ENCODE measurements around the gene CLEC16A.

Gene CLEC16A

DNA sequence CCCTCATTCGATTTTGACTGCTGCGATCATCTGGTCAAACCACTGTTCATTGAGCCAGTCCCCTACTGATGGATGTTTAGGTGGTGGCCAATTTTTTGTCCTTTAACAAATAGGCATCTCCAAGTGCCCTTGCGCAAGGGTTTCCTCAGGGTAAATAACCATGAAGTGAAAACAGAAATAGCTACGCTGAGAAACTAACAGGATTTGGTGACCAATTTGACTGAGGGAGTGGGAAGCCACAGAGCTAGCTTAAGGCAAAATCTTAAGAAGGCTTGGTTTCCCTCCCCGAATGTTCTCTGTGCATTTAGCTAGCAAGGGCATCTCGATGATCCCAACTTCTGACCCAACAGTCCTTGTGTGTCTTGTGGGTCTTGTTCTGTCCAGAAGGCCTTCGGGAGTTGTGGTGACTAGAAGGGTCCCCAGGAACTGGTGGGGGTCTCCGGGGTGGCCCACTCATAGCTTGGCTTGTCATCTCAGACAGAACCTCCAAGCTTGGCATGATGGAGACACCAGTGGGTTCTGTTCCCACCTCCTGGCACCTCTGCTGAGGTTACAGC lies 194.5 kb downstream of the CLEC16A start:
- H3K4me3 ChIP-seq (ENCODE audit: low read length), result no peak overlapping the region
- TF ChIP-seq ZNF274 (IDR thresholded peaks at IDR 0.05; ENCODE audit: low read depth, low read length), result no peak

DNA sequence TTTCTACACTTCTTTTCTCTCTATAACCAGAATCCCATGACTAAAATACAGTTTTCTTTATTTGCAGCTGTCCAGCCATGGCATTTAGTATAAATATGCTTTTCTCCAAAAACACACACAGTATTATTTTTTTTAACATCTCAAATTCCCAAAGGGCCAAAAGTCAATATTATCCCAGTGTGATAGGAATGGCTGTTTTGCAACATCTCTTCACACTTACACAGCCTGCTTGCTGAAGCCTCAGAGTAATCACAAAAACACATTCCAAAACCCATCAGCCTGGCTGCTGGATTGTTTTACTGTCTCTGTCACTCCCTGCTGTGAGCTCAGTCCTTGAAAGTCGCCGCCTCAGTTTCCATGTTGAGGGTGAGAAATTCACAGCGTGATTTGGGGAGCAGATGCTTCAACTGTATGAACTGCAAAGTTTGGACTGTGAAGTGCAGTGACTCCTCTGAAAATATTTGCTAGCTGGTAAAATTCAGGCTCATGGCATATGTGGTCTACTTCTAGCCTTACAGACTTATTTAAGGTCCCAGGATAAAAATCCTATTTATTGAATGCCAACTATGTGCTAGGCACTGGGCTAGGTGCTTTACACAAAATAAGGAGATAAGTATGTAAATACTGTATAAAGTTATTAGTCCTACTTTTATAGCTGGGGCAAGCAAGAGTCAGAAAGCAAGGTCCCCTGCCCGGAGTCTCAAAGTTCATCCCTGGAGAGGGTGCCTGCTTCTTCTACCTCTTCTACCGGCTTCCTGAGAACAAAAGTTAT lies 195.1 kb downstream of the CLEC16A start:
- H3K4me3 ChIP-seq (ENCODE audit: low read length), result no peak overlapping the region
- TF ChIP-seq ZNF274 (IDR thresholded peaks at IDR 0.05; ENCODE audit: low read depth, low read length), result no peak

DNA sequence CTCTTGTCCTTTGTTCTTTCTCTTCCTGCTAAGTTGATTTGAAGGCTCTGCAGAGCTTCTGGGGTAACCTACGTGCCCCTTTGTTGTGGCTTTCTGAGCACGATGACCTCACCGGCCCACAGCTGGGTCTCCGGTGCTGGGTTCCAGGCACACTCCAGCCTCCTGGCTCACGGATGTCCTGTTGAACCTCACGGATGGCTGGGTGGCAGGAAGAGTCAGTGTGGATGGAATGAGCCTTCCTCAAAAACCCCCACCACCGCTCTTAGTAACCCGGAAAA lies 195.7 kb downstream of the CLEC16A start:
- no peak for TF ChIP-seq ZNF274 (IDR thresholded peaks at IDR 0.05; ENCODE audit: low read depth, low read length)
- no peak overlapping the region for H3K4me3 ChIP-seq (ENCODE audit: low read length)

DNA sequence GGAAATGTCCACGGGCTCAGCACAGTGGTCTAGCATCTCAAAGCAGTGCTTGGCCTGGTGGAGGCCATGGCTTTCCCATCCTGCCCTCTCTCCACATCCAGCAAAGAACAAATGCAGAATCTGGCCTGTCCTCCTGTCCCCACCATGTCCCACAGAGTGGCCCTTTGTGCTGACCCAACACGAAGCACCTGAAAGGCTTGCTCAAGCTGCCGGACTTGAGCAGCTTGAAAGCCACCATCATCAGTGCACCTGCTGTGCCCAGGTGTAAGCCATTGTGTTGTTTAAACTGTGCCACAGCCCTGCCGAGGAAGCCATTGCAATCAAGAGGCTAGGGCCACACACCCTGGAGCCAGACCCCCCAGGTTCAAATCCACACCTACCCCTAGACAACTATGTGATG lies 196.1 kb downstream of the CLEC16A start:
- no peak overlapping the region for H3K4me3 ChIP-seq (ENCODE audit: low read length)
- TF ChIP-seq ZNF274 (IDR thresholded peaks at IDR 0.05; ENCODE audit: low read depth, low read length), result no peak

DNA sequence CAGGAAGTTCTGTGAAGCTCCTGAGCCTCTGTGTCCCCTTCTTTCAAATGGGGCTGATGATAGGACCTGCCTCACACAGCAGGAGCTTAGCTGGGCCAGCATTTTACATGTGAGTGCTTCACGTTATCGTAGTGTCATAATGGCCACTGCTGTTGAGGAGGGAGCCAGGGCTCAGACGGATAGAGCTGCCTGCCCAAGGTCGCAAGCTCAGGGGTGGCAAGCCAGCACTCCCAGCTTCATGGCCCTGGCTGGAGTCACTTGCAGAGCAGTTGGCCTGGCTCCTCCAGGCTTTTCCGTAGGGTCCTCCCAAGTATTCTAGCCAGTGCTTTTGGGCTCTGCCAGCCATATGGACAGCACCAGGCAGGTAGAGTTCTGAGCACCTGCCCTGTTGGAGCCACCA lies 196.5 kb downstream of the CLEC16A start:
- TF ChIP-seq ZNF274 (IDR thresholded peaks at IDR 0.05; ENCODE audit: low read depth, low read length), result no peak
- no peak overlapping the region for H3K4me3 ChIP-seq (ENCODE audit: low read length)

DNA sequence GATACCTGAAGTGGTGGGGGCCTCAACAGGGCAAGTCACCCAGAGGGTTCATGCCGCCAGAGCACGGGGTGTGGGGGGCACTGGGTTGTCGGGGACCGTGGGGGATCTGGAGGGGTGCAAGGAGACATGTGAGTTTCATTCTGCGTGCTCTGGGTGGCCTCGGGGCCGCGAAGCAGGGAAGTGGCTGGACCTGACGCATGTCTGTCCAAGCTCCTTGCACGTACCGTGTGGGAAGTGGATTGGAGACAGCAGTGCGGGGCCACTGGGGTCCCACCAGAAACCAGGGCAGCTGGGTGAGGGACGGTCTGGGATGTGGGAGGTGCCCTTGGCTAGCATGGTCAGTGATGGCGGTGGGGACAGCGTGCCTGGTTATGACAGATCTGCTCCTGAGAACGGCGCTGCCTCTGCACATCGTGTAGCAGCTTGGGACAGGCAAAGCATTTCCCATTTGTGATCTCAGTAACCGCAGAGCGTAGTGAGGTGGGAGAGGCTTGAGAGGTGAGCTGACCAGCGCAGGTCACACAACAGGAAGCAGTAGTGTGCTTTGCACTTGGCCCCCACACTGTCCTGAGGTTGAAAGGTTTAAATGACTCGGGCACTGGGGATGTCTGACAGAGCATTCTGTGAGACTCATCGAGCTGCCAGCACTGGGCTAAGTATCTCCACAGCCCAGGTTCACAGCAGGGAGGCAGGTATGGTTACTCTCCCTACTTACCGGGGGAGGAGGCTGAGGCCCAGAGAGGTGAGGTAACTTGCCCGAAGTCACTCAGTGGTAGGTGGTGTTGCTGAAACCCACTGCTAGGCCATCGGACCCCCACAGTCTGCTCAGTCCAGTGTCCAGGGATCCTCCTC lies 197.3 kb downstream of the CLEC16A start:
- H3K4me3 ChIP-seq (ENCODE audit: low read length), result no peak overlapping the region
- no peak for TF ChIP-seq ZNF274 (IDR thresholded peaks at IDR 0.05; ENCODE audit: low read depth, low read length)

DNA sequence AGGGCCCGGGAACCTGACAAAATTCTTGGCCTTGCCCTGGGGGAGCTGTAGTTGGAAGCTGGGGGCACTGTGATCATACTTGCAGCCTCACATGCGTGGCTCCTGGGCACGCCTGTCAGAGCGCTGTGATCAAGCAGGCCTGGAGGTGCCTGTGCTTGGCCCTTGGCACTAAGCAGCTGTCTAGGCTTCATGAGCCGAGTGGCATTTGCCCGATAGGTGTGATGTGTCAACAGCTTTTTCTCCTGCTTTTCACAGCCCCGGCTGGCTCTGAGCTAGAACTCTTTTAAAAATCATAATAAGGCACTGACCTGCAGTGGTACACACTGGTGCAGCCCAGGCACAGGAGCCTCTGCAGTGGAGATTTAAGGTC lies 197.9 kb downstream of the CLEC16A start:
- no peak overlapping the region for H3K4me3 ChIP-seq (ENCODE audit: low read length)
- TF ChIP-seq ZNF274 (IDR thresholded peaks at IDR 0.05; ENCODE audit: low read depth, low read length), result no peak

DNA sequence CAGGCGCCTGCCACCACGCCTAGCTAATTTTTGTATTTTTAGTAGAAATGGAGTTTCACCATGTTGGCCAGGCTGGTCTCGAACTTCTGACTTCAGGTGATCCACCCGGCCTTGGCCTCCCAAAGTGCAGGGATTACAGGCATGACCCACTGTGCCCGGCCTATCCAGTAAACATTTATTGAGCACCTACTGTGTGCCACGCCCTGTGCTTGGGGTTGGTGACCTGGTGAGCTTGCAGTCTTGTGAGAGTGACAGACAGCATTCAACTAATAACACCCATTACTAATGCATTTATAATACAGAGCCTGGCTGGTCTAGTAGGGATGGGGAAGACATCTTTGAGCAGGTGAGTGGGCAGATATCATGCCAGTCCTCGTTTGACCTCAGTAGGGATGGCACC lies 198.6 kb downstream of the CLEC16A start:
- H3K4me3 ChIP-seq (ENCODE audit: low read length), result no peak overlapping the region
- TF ChIP-seq ZNF274 (IDR thresholded peaks at IDR 0.05; ENCODE audit: low read depth, low read length), result no peak

DNA sequence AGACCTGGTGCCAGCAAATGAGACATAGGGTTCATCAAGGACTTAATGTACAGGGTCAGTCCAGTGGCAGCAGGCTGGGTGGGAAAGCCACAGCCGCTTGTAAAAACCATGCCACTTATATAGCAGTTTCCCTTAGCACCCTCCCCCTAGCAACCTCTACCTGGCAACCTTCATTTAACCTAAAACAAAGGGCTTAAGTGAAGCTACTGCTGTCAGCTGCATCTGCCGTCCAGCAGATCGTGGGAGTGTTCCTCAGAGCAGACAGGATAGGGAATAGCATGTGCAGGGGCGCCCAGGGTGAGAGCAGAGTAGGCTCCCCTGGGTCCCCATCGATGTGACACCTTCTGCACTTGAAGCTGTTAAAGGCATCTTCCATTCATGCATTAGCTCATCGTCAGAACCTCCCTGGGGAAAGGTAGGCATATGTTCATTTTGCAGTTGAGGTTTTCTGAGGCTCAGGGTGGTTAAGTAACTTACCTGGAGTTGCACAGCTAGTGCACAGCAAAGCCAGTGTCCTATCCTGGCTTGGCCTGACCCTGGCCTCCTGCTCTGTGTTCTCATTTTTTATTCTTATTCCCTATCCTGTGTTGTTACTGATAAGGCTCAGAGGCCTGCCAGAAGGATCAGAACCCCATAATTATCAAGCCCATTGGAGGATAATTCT lies 199.1 kb downstream of the CLEC16A start:
- H3K4me3 ChIP-seq (ENCODE audit: low read length), result no peak overlapping the region
- TF ChIP-seq ZNF274 (IDR thresholded peaks at IDR 0.05; ENCODE audit: low read depth, low read length), result no peak

DNA sequence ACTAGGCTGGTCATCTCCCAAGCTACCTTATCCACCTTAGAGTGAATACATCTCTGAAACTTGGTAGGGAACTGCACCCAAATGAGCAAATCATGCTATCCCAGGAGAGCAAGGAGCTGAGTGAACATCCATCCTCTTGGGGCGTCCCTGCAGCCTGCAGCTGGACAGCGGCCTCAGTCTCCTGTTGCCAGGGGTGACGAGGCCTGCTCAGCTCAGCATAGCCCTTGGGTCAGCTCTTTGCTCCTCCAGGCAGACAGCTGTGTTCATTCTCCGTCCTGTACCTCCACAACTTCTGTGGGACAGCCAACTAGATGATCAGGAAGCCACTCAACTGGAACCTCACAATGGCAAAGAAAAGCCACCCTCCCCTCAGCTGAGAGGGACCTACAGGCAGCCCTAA lies 199.8 kb downstream of the CLEC16A start:
- TF ChIP-seq ZNF274 (IDR thresholded peaks at IDR 0.05; ENCODE audit: low read depth, low read length), result no peak
- no peak overlapping the region for H3K4me3 ChIP-seq (ENCODE audit: low read length)

DNA sequence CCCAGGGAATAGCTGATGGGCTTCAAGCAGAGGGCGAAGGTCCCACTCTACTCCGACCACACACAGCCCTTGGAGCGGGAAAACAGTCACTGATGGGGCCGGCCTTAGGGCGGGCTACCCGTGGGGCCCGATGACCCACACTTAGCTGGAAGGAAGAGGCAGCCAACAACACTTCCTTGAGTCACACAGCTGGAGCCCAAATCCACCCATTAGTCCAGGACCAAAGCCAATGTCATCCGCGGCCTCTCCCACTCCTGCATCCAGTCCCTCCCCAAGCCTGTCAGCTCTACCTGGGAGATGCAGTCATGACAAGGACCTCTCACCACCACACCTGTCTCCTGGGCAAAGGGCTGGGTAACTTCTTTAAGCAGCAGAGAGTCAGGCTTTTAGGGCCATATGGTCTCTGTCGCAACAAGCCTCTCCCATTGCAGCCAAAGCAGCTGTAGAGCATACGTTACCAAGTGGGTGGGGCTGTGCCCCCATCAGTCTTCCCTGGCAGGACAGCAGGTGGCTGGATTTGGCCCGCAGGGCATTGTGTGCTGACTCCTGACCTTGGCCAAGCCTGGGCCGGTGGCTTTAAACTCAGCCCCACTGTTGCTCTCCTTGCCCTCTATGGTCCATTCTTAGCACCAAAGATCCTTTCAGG lies 200.9 kb downstream of the CLEC16A start:
- TF ChIP-seq ZNF274 (IDR thresholded peaks at IDR 0.05; ENCODE audit: low read depth, low read length), result no peak
- no peak overlapping the region for H3K4me3 ChIP-seq (ENCODE audit: low read length)

DNA sequence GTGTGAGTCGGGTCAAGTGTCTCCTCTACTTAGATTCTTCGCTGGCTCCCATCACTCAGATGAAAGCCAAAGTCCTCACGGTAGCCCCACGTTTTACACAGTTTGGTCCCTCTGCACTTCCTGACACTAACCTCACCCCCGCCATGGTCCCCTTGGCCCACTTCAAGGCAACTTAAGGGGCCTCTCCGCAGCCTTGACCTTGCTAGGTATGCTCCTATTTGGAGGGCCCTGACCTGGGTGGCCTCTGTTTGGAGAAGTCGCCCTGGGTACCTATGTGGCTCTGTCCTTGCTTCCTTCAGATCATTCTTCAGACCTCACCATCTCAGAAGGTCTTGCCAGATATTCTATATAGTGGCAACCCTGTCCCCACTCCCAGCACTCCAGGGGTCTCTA lies 201.5 kb downstream of the CLEC16A start:
- H3K4me3 ChIP-seq (ENCODE audit: low read length), result no peak overlapping the region
- no peak for TF ChIP-seq ZNF274 (IDR thresholded peaks at IDR 0.05; ENCODE audit: low read depth, low read length)

DNA sequence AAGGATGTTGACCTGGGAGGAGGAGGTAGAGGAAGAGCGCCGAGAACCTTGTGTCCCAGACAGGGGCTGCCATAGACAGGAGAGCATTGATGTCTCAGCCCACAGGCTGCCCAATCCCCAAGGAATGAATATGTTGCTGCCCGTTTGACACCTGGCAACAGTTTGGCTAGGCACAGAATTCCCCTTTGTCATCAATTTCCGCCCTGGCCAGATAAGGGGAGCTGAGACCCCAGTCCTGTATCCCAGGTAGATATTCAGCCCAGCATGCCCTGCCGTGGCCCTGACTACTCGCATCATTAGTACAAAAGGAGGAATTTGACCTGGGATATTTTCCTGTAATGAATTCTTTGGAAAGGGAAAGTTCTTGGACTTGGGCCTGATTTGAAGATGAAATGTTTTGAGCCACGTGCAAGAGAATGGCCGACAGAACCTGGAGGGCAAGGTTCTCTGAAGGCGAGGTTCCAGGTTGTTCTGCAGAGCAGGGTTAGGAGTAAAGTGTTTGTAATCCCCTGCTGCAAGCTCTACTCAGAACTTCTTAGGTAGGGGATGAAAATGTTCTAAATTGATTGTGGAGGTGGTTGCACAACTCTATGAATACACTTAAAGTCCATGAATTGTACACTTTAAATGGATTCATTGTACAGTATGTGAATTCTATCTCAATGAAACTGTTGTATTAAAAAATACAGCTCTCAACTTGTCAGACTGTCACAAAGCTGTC lies 202.8 kb downstream of the CLEC16A start:
- TF ChIP-seq ZNF274 (IDR thresholded peaks at IDR 0.05; ENCODE audit: low read depth, low read length), result no peak
- H3K4me3 ChIP-seq (ENCODE audit: low read length), result no peak overlapping the region

Measured in GM08714 (cell line).